Measurements from ENCODE around the gene EFNB1. TPM values are rescaled to one million over a fixed set of nuclear protein-coding genes. Genes with fewer than 3 reads are reported as not detected.

Gene EFNB1
- total RNA-seq, 1 experiment from 2014 or later, result 16.4 TPM

- CTCF ChIA-PET, result interaction anchor here (0.7 to 1.8 kb wide), 7 partner anchors 13 to 375 kb away, joined by 3 to 11 read pairs (median 3); partner anchors contain the start of gene EFNB1
- H3K4me1 Mint-ChIP-seq, result peaks cover 47% of the 10 kb centered on the region
- no peak overlapping the region for H3K27ac Mint-ChIP-seq
- DNase-seq (ENCODE audit: low spot score) (no peak), ATAC-seq (no peak)
- no peaks in the 10 kb centered on the region for H3K36me3 Mint-ChIP-seq
- H3K9me3 Mint-ChIP-seq, result no peaks in the 10 kb centered on the region
- H3K4me3 Mint-ChIP-seq, result no peak overlapping the region
- peaks cover 24% of the 10 kb centered on the region for H3K27me3 Mint-ChIP-seq (ENCODE audit: low read depth)
- POLR2A ChIA-PET, result no interaction called here
- TF ChIP-seq ESRRA (CRISPR knock-in tag; IDR thresholded peaks at IDR 0.05; ENCODE audit: borderline replicate concordance), result no peak
- no peak for TF ChIP-seq SP1 (CRISPR knock-in tag; conservative IDR thresholded peaks at IDR 0.05)
- TF ChIP-seq AR (CRISPR knock-in tag; IDR thresholded peaks at IDR 0.05), result no peak
- no peak for TF ChIP-seq RELA (CRISPR knock-in tag; IDR thresholded peaks at IDR 0.05; ENCODE audit: borderline replicate concordance)
- no peak for TF ChIP-seq E2F4 (CRISPR knock-in tag; IDR thresholded peaks at IDR 0.05; ENCODE audit: borderline replicate concordance, low read depth)
- TF ChIP-seq SMAD4 (CRISPR knock-in tag; IDR thresholded peaks at IDR 0.05), result no peak
- no peak for TF ChIP-seq CBFB (CRISPR knock-in tag; IDR thresholded peaks at IDR 0.05; ENCODE audit: low read depth)
- no peak for TF ChIP-seq MLX (CRISPR knock-in tag; IDR thresholded peaks at IDR 0.05)
- no peak for TF ChIP-seq MAX (CRISPR knock-in tag; IDR thresholded peaks at IDR 0.05)
- TF ChIP-seq AFF4 (CRISPR knock-in tag; IDR thresholded peaks at IDR 0.05; ENCODE audit: borderline replicate concordance), result no peak
- TF ChIP-seq TCF7 (CRISPR knock-in tag; IDR thresholded peaks at IDR 0.05; ENCODE audit: low read depth), result no peak
- no peak for TF ChIP-seq PRDM15 (CRISPR knock-in tag; IDR thresholded peaks at IDR 0.05)
- TF ChIP-seq ZBTB43 (CRISPR knock-in tag; IDR thresholded peaks at IDR 0.05), result no peak
- no peak for TF ChIP-seq E2F5 (CRISPR knock-in tag; IDR thresholded peaks at IDR 0.05)
- no peak for TF ChIP-seq ZNF138 (CRISPR knock-in tag; conservative IDR thresholded peaks at IDR 0.05)
- TF ChIP-seq ZNF317 (CRISPR knock-in tag; IDR thresholded peaks at IDR 0.05; ENCODE audit: borderline replicate concordance, low read depth), result no peak
- no peak for TF ChIP-seq NFATC4 (CRISPR knock-in tag; IDR thresholded peaks at IDR 0.05)
- TF ChIP-seq ZNF416 (CRISPR knock-in tag; IDR thresholded peaks at IDR 0.05), result no peak
- TF ChIP-seq HMGXB4 (CRISPR knock-in tag; IDR thresholded peaks at IDR 0.05), result no peak
Observed at GRCh38 chrX:68847172-68847571, 18.4 kb downstream of the EFNB1 start.

Data from WTC11 (cell line).